HEK293 (cell line): ENCODE results near the gene MBD3L5.
"Not testable (repeated sequence)": the region's sequence is repeated elsewhere in the genome, so short reads cannot be mapped to it uniquely, and the experiment has no call there.

Source experiments
- CTCF ChIA-PET: fragments of 350-600 bp; formaldehyde crosslinking; extraction: SDS; loops from one replicate; lab custom pipeline; 2021; ENCODE audit warnings: antibody characterized with exemption; lab: Yijun Ruan, JAX
- POLR2A ChIA-PET: fragments of 300-600 bp; formaldehyde crosslinking; extraction: SDS; loops from one replicate; lab custom pipeline; 2020; ENCODE audit warnings: antibody characterized with exemption, inconsistent platforms; lab: Yijun Ruan, JAX
- H3K27ac ChIP-seq: fragments of 200-500 bp; sonication (Bioruptor generic); 2 replicates; pipeline ENCODE4 v1.5.1; 2014; ENCODE audit warnings: low read depth, low read length, control low read depth, inconsistent platforms; ENCODE audit errors: extremely low read depth
- H3K36me3 ChIP-seq, 2 experiments: fragments of 200-500 bp in 1 of 2; sonication (Bioruptor generic) in 1 of 2; 1 replicate in 1 of 2; 2 replicates in 1 of 2; pipeline ENCODE4 v1.5.1; 2014 to 2017; ENCODE audit warnings: inconsistent platforms in 2 of 2, low read length in 2 of 2; ENCODE audit not compliant: control insufficient read depth in 2 of 2, insufficient read depth in 1 of 2
- H3K4me1 ChIP-seq: fragments of 200-500 bp; sonication (Bioruptor generic); 2 replicates; pipeline ENCODE4 v1.5.1; 2014; ENCODE audit warnings: mild to moderate bottlenecking, low read length, inconsistent platforms; ENCODE audit not compliant: control insufficient read depth, insufficient read depth
- H3K4me3 ChIP-seq: 2 replicates; pipeline ENCODE4 v1.5.1; 2011; ENCODE audit warnings: low read depth, mild to moderate bottlenecking, control low read depth, low read length, moderate library complexity
- H3K9me3 ChIP-seq: fragments of 200-500 bp; sonication (Bioruptor generic); 2 replicates; pipeline ENCODE4 v1.5.1; 2014; ENCODE audit warnings: low read depth, low read length, inconsistent platforms; ENCODE audit not compliant: control insufficient read depth, insufficient read depth
- OVOL3 ChIP-seq: fragments of 450-650 bp; formaldehyde crosslinking; IDR thresholded peaks from 2 replicates; pipeline ENCODE4 v1.5.1; 2016; ENCODE audit warnings: missing biosample characterization, missing genetic modification characterization
- YY1 ChIP-seq: fragments of 450-650 bp; formaldehyde crosslinking; IDR thresholded peaks from 2 replicates; pipeline ENCODE4 v1.5.1; 2018; ENCODE audit warnings: missing biosample characterization, missing genetic modification characterization
- ZBTB8A ChIP-seq: fragments of 450-650 bp; formaldehyde crosslinking; IDR thresholded peaks from 2 replicates; pipeline ENCODE4 v1.5.1; 2016; ENCODE audit warnings: missing biosample characterization, missing genetic modification characterization
- ZFP41 ChIP-seq: fragments of 450-650 bp; formaldehyde crosslinking; IDR thresholded peaks from 2 replicates; pipeline ENCODE4 v1.5.1; 2016; ENCODE audit warnings: missing biosample characterization, missing genetic modification characterization, borderline replicate concordance
- ZNF248 ChIP-seq: fragments of 450-650 bp; formaldehyde crosslinking; IDR thresholded peaks from 2 replicates; pipeline ENCODE4 v1.5.1; 2017; ENCODE audit warnings: missing biosample characterization, missing genetic modification characterization
- ZNF302 ChIP-seq: fragments of 450-650 bp; formaldehyde crosslinking; IDR thresholded peaks from 2 replicates; pipeline ENCODE4 v1.5.1; 2016; ENCODE audit warnings: missing biosample characterization, missing genetic modification characterization, low read depth
- ZNF37A ChIP-seq: fragments of 450-650 bp; IDR thresholded peaks from 2 replicates; pipeline ENCODE4 v1.5.1; 2018; ENCODE audit warnings: missing biosample characterization, missing genetic modification characterization
- ZNF521 ChIP-seq: fragments of 450-650 bp; formaldehyde crosslinking; IDR thresholded peaks from 2 replicates; pipeline ENCODE4 v1.5.1; 2017; ENCODE audit warnings: missing biosample characterization, mild to moderate bottlenecking, missing genetic modification characterization
- ZNF610 ChIP-seq: fragments of 450-650 bp; formaldehyde crosslinking; IDR thresholded peaks from 2 replicates; pipeline ENCODE4 v1.5.1; 2016; ENCODE audit warnings: missing biosample characterization, missing genetic modification characterization, borderline replicate concordance
- ZNF624 ChIP-seq: fragments of 450-650 bp; formaldehyde crosslinking; IDR thresholded peaks from 2 replicates; pipeline ENCODE4 v1.5.1; 2017; ENCODE audit warnings: missing biosample characterization, missing genetic modification characterization
- ZNF785 ChIP-seq: fragments of 450-650 bp; formaldehyde crosslinking; IDR thresholded peaks from 2 replicates; pipeline ENCODE4 v1.5.1; 2016; ENCODE audit warnings: missing biosample characterization, missing genetic modification characterization
- ZSCAN23 ChIP-seq: fragments of 450-650 bp; formaldehyde crosslinking; IDR thresholded peaks from 2 replicates; pipeline ENCODE4 v1.5.1; 2016; ENCODE audit warnings: missing biosample characterization, missing genetic modification characterization
- ZXDB ChIP-seq: fragments of 450-650 bp; formaldehyde crosslinking; IDR thresholded peaks from 2 replicates; pipeline ENCODE4 v1.5.1; 2016; ENCODE audit warnings: missing biosample characterization, missing genetic modification characterization
- TF ChIP-seq, protein P1 (sequence below): fragments of 450-650 bp; formaldehyde crosslinking; IDR thresholded peaks from 2 replicates; pipeline ENCODE4 v1.5.1; 2017; ENCODE audit warnings: missing biosample characterization, missing genetic modification characterization
- TF ChIP-seq, protein P2 (sequence below): fragments of 450-650 bp; formaldehyde crosslinking; IDR thresholded peaks from 2 replicates; pipeline ENCODE4 v1.5.1; 2017; ENCODE audit warnings: missing biosample characterization, missing genetic modification characterization
- TF ChIP-seq, protein P3 (sequence below): fragments of 450-650 bp; IDR thresholded peaks from 2 replicates; pipeline ENCODE4 v1.5.1; 2018; ENCODE audit warnings: missing biosample characterization, missing genetic modification characterization

MBD3L5 gene

DNA sequence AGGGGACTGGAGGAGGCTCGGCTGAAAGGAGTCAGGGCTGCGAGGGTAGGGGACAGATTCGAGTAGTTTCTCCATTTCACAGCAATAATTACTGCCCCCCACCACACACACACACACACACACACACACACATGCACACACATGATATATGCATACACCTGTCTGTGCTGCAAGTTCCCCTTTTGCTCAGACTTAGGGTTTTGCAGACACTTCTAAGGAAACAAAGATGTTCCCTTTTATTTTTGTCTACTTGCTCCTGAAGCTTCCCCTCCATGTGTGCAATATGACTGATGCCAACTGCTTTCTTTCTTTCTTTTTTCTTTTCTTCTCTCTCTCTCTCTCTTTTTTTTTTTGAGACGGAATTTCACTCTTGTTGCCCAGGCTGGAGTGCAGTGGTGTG, 22.5 kb upstream of the MBD3L5 start:
- H3K4me1 ChIP-seq = no peaks in the 10 kb centered on the region
- no peaks in the 10 kb centered on the region for H3K36me3 ChIP-seq
- no peak overlapping the region for H3K4me3 ChIP-seq
- ChIA-PET POLR2A (no interaction called here), CTCF (no interaction called here)
- H3K27ac ChIP-seq = no peak overlapping the region
- no peaks in the 10 kb centered on the region for H3K9me3 ChIP-seq
- TF ChIP-seq ZNF610 (tag by site-specific recombination) (no peak), ZNF302 (tag by site-specific recombination) (no peak)

DNA sequence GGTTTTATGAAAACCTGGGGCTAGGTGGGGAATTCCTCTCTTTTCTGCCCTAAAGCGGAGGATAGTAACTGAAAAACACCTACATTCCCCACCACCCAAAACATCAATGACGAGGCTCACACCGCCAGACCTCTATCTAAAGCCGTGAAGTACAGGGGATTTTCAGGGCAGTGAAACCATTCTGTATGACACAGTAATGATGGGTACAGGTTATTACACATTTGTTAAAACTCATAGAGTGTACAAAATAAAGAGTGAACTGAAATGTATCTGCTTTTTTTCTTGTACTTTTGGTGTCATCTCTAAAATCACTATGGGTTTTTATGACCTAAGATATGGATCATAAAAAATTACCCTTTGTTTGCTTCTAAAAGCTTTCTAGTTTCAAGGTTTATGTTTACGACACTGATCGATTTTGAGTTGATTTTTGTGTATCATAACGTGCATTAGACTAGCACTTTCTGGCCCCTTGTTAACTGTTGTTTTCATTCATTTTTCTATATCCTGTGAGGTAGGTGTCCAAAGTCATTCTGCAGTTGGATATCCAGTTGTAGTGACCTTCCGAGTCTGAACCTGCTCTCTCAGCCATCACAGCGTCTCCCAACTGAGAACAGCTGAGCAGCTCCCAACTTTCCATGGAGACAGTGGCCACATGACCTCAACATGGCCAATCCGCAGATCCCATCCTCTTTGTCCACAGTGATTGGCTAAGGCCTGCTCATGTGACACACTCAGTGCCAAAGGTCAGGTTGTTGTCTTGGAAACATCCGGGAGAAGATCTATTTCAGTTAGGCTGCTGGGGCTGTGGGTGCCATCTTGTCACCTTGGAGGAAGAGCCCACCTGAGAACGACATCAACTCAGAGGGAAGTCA, 19.4 kb upstream of the MBD3L5 start:
- no peak for TF ChIP-seq ZXDB (tag by site-specific recombination)
- TF ChIP-seq ZNF624 (tag by site-specific recombination) = no peak
- TF ChIP-seq, protein P1, sequence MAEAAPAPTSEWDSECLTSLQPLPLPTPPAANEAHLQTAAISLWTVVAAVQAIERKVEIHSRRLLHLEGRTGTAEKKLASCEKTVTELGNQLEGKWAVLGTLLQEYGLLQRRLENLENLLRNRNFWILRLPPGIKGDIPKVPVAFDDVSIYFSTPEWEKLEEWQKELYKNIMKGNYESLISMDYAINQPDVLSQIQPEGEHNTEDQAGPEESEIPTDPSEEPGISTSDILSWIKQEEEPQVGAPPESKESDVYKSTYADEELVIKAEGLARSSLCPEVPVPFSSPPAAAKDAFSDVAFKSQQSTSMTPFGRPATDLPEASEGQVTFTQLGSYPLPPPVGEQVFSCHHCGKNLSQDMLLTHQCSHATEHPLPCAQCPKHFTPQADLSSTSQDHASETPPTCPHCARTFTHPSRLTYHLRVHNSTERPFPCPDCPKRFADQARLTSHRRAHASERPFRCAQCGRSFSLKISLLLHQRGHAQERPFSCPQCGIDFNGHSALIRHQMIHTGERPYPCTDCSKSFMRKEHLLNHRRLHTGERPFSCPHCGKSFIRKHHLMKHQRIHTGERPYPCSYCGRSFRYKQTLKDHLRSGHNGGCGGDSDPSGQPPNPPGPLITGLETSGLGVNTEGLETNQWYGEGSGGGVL (tag by site-specific recombination) = no peak
- no peak for TF ChIP-seq YY1 (tag by site-specific recombination)
- no peak for TF ChIP-seq ZNF37A (tag by site-specific recombination)
- TF ChIP-seq ZNF248 (tag by site-specific recombination) = no peak
- Histone ChIP-seq H3K4me1 (no peaks in the 10 kb centered on the region), H3K36me3 (no peaks in the 10 kb centered on the region), H3K27ac (no peak overlapping the region), H3K4me3 (no peak overlapping the region), H3K9me3 (no peaks in the 10 kb centered on the region)
- ChIA-PET POLR2A (no interaction called here), CTCF (interaction anchor here (0.7 kb wide), 1 partner anchor 267 kb away, joined by 3 read pairs; no protein-coding TSS in a partner anchor)

DNA sequence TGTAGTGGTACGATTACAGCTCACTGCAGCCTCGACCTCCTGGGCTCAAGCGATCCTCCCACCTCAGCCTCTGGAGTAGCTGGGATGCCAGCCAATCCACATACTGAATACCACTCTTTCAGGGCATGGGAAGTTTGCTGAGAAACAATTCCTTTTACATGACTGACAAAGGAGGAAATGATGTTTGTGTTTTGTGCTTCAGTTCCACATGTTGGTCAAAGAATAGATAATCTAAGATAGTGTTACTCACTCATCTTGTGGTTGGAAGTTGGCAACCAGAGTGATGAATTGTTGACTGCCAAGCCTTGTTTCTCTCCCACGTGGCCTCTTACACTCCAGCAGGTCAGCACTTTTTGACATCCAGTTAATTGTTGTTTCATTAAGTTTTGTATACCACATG, 16.7 kb upstream of the MBD3L5 start:
- no peak overlapping the region for H3K27ac ChIP-seq
- ChIA-PET POLR2A (no interaction called here), CTCF (interaction anchor here (1.3 kb wide), 1 partner anchor 49 kb away, joined by 3 read pairs; no protein-coding TSS in a partner anchor)
- H3K9me3 ChIP-seq = no peaks in the 10 kb centered on the region
- no peaks in the 10 kb centered on the region for H3K36me3 ChIP-seq
- no peaks in the 10 kb centered on the region for H3K4me1 ChIP-seq
- H3K4me3 ChIP-seq = no peak overlapping the region
- no peak for TF ChIP-seq OVOL3 (tag by site-specific recombination)
- TF ChIP-seq, protein P2, sequence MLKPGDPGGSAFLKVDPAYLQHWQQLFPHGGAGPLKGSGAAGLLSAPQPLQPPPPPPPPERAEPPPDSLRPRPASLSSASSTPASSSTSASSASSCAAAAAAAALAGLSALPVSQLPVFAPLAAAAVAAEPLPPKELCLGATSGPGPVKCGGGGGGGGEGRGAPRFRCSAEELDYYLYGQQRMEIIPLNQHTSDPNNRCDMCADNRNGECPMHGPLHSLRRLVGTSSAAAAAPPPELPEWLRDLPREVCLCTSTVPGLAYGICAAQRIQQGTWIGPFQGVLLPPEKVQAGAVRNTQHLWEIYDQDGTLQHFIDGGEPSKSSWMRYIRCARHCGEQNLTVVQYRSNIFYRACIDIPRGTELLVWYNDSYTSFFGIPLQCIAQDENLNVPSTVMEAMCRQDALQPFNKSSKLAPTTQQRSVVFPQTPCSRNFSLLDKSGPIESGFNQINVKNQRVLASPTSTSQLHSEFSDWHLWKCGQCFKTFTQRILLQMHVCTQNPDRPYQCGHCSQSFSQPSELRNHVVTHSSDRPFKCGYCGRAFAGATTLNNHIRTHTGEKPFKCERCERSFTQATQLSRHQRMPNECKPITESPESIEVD (tag by site-specific recombination) = no peak
- TF ChIP-seq, all 188 proteins: peak for 0

DNA sequence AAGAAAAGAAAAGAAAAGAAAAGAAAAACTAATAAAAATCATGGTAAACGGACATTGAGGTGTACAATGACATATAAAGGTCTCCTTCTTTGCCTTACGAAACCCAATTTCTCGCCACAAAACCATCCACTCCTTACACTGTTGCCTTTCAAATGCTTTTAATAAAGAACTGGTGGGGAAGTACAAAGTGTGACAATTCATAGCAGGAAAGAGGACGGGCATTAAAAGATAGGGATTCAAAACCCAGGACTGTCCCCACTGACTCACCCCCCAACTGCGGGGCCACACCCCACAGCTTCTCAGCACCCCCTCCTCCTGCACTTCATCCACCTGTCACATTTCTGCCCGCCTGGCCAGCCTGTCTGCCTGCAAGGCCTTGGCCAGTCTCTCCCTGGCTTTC, 11.6 kb upstream of the MBD3L5 start:
- POLR2A ChIA-PET = no interaction called here
- no peaks in the 10 kb centered on the region for H3K9me3 ChIP-seq
- TF ChIP-seq, protein P3, sequence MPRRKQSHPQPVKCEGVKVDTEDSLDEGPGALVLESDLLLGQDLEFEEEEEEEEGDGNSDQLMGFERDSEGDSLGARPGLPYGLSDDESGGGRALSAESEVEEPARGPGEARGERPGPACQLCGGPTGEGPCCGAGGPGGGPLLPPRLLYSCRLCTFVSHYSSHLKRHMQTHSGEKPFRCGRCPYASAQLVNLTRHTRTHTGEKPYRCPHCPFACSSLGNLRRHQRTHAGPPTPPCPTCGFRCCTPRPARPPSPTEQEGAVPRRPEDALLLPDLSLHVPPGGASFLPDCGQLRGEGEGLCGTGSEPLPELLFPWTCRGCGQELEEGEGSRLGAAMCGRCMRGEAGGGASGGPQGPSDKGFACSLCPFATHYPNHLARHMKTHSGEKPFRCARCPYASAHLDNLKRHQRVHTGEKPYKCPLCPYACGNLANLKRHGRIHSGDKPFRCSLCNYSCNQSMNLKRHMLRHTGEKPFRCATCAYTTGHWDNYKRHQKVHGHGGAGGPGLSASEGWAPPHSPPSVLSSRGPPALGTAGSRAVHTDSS (tag by site-specific recombination) = no peak
- TF ChIP-seq ZNF785 (tag by site-specific recombination) = no peak
- no peak for TF ChIP-seq ZFP41 (tag by site-specific recombination)
- no peak for TF ChIP-seq ZNF521 (tag by site-specific recombination)
- no peak for TF ChIP-seq ZSCAN23 (tag by site-specific recombination)
- TF ChIP-seq ZBTB8A = no peak
- TF ChIP-seq, all 188 proteins: peak for 0
- Histone ChIP-seq H3K27ac (no peak overlapping the region), H3K4me3 (no peak overlapping the region), H3K36me3 (no peaks in the 10 kb centered on the region), H3K4me1 (no peaks in the 10 kb centered on the region)
- CTCF ChIA-PET = no interaction called here

DNA sequence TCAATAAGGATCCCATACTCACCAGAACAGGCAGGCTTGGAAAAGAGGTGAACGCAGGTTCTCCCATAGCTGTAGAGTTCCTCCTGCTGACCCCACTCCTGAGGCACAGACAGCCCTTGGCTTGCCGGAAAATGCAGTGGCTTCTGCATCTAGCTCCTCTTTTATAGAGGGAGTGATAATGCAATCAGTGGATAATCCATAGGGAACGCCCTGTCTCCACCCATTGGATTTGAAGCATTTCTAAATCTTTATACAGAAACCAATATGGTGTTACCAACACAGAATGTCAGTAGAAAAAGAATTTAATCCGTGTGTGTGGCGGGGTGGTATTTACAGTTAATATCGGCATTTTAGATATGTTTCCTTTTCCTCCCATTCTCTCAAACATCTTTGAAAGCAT, 9.0 kb upstream of the MBD3L5 start, which contains the start of gene MBD3L2B:
Gene MBD3L2B (minus strand): TSS at position 101 of the 400 bp plus-strand sequence. CDS start 34 bp downstream, at position 67.
- H3K4me3 ChIP-seq, H3K4me1 ChIP-seq, CTCF ChIA-PET, POLR2A ChIA-PET, H3K36me3 ChIP-seq, H3K9me3 ChIP-seq, H3K27ac ChIP-seq: not testable (repeated sequence)

DNA sequence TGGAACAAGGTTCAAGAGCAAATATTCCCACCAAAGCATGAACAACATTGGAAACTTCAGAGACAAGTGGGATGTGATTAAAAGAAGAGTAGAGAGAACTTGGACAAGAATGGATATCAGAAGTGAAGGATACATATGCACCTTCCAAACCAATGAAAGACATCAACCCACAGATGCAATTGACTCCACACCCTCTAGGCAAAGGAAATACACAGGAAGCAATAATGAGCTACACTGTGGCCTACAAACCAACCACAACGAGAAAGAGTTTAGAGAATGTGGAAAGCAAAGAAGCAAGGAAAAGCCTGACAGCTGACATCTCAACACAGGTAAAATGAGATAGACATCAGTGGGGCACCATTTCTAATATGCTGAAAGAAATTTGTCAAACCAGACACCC, 1.6 kb upstream of the MBD3L5 start:
- H3K4me3 ChIP-seq, H3K9me3 ChIP-seq, POLR2A ChIA-PET, H3K27ac ChIP-seq, H3K36me3 ChIP-seq, H3K4me1 ChIP-seq, CTCF ChIA-PET: not testable (repeated sequence)
